Natural killer cell treated with Interleukin-12 subunit alpha and Interleukin-12 subunit beta and Interleukin-15 and Interleukin-18, amount 100 ng/mL, for 72 hours (primary cell): ENCODE data around the gene MON1B. TPM values are rescaled to one million over a fixed set of nuclear protein-coding genes. Genes with fewer than 3 reads are reported as not detected.
A peak's percentile ranks its signal among the peaks of the same experiment; 100 is the strongest.
"Not testable (repeated sequence)": the region's sequence is repeated elsewhere in the genome, so short reads cannot be mapped to it uniquely, and the experiment has no call there.

Experiments used
- ATAC-seq, 2 donors: fragments of 150-1000 bp; cut with Tn5 transposase in 1 of 2; sonication (Bioruptor Pico), chemical (Tn5 transposase) in 1 of 2; 2 replicates each; pipeline ENCODE4 v1.10.0; 2021
- DNase-seq: peaks from one replicate; pipeline ENCODE4 v3.0.0; 2022; ENCODE audit warnings: low spot score
- H3K27ac Mint-ChIP-seq, 2 donors: 1 replicate in 1 of 2; 2 replicates in 1 of 2; pipeline ENCODE4 v1.8.0; 2022; ENCODE audit warnings: mixed read lengths in 2 of 2, mild to moderate bottlenecking in 1 of 2, moderate library complexity in 1 of 2
- H3K27me3 Mint-ChIP-seq, 2 donors: 1 replicate in 1 of 2; 2 replicates in 1 of 2; pipeline ENCODE4 v1.8.0; 2022; ENCODE audit warnings: mixed read lengths in 2 of 2
- H3K36me3 Mint-ChIP-seq: one replicate; pipeline ENCODE4 v1.8.0; 2022; ENCODE audit warnings: mixed read lengths
- H3K4me1 Mint-ChIP-seq, 2 donors: 1 replicate in 1 of 2; 2 replicates in 1 of 2; pipeline ENCODE4 v1.8.0; 2022; ENCODE audit warnings: low read depth in 2 of 2, mixed read lengths in 2 of 2, mild to moderate bottlenecking in 1 of 2
- H3K4me3 Mint-ChIP-seq: one replicate; pipeline ENCODE4 v1.8.0; 2022; ENCODE audit warnings: mixed read lengths
- H3K9me3 Mint-ChIP-seq: 2 replicates; pipeline ENCODE4 v1.8.0; 2022; ENCODE audit warnings: mixed read lengths
- total RNA-seq, 2 donors: library from RNA; stranded (reverse); gene quantifications; one replicate each; pipeline ENCODE4 v1.2.3, GENCODE V29; 2022

MON1B gene
- total RNA-seq, 2 donors from 2014 or later: 87.7 to 108 TPM

DNA sequence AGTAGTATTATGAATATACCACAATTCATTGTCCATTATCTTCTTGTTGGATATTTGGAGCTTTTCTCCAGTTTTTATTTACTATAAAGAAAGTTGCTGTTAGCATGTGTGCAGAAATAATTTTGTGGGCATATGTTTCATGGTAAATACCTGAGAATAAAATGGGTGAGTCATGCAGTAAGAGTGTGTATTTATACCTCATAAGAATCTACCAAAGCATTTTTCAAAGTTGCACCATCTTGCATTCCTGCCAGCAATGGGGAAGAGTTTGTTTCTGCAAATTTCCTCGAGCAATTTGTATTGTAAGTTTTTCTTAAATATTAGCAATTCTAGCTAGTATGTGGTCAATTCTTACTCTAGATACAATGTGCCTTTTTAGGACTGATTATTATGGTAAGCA is 7.9 kb upstream of the MON1B start:
- H3K4me3 Mint-ChIP-seq: no peak overlapping the region
- peaks cover 21 to 25% of the 10 kb centered on the region in 2 donors for H3K27me3 Mint-ChIP-seq
- no peak overlapping the region for H3K27ac Mint-ChIP-seq
- no peaks in the 10 kb centered on the region for H3K9me3 Mint-ChIP-seq
- no peaks in the 10 kb centered on the region for H3K36me3 Mint-ChIP-seq
- DNase-seq (no peak), ATAC-seq (no peak)
- no peaks in the 10 kb centered on the region for H3K4me1 Mint-ChIP-seq

DNA sequence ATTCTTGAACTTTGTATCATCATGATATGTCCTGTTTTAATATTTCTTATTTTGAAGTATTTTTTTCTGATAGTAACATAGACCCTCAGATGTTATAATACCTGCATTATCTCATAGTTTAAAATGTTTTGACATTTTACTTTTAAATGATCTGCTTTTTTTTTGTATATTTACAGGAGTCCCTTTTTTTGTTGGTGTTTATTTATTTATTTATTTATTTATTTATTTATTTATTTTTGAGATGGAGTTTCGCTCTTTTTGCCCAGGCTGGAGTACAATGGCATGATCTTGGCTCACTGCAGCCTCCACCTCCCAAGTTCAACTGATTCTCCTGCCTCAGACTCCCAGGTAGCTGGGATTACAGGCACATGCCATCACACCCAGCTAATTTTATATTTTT is 4.7 kb upstream of the MON1B start:
- H3K27me3 Mint-ChIP-seq: peaks cover 9 to 17% of the 10 kb centered on the region in 2 donors
- not testable (repeated sequence) for H3K36me3 Mint-ChIP-seq, H3K27ac Mint-ChIP-seq, DNase-seq, H3K9me3 Mint-ChIP-seq, ATAC-seq, H3K4me3 Mint-ChIP-seq
- H3K4me1 Mint-ChIP-seq: peaks cover 9 to 15% of the 10 kb centered on the region in 2 donors

DNA sequence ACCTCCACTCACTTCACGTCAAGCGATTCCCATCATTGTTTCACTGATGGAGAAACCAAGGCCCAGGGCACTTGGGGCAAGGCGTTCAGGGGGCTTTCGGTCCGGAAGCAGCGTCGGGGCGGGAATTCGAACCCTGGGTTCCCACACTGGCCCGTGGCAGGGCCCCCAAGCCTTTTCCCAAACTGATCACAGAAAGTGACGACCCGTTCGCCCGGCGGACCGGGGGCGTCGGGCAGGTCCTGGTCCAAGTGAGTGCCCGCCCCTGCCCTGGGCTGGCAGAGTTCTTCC is 856 bp upstream of the MON1B start:
- peaks cover 36 to 45% of the 10 kb centered on the region in 2 donors for H3K4me1 Mint-ChIP-seq

DNA sequence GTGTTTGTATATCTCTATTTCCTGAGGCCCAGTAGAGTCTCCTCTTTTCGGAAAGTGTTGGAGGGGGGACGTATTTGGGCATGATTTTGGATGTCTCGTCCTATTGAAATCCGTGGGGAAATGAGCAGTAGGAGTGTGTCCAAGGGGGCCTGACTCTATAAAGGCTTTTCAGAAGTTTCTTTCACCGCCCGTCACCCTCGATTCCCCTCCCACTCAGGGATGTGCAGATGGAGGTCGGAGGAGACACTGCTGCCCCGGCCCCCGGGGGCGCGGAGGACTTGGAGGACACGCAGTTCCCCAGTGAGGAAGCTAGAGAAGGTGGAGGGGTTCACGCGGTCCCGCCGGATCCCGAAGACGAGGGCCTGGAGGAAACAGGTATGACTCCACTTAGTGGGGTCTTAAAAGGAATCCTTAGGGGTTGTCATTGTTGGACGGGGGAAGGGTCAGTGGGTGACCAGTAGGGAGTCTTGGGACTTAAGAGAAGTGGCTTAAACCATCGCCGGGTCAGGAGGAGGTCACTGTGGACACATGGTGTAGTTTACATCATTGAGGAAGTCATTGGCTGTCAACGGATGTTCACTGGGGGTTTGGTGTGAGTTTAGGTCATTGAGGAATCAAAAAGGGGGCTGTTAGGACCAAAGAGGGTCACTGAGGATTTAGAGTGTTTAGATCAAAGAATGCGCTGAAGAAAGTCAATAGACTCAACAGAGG is 424 bp downstream of the MON1B start:
- Mint-ChIP-seq H3K4me1 (peaks cover 36 to 50% of the 10 kb centered on the region in 2 donors), H3K36me3 (peaks cover 23% of the 10 kb centered on the region), H3K27me3 (peaks cover 4 to 8% of the 10 kb centered on the region in 2 donors), H3K9me3 (peaks cover 9% of the 10 kb centered on the region), H3K4me3 (peak overlapping the region; percentile 92), H3K27ac (peak overlapping the region; percentile 99)
- ATAC-seq (no peak), DNase-seq (no peak)

More for the DNA sequence above, 856 bp upstream of the MON1B start:
- ATAC-seq (no peak), DNase-seq (no peak)
- H3K36me3 Mint-ChIP-seq: peaks cover 23% of the 10 kb centered on the region
- H3K27me3 Mint-ChIP-seq: peaks cover 9 to 15% of the 10 kb centered on the region in 2 donors
- H3K9me3 Mint-ChIP-seq: peaks cover 9% of the 10 kb centered on the region
- peak overlapping the region; percentile 99 for H3K27ac Mint-ChIP-seq
- peak overlapping the region; percentile 92 for H3K4me3 Mint-ChIP-seq

DNA sequence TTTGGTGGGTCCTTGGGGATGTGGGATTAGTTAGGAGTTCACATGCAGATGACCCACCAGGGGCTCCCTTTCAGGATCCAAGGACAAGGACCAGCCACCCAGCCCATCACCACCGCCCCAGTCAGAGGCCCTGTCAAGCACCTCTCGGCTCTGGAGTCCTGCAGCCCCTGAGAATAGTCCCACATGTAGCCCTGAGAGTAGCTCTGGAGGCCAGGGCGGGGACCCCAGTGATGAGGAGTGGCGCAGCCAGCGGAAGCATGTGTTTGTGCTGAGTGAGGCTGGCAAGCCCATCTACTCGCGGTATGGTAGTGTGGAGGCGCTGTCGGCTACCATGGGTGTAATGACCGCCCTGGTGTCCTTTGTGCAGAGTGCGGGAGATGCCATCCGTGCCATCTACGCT is 2.4 kb downstream of the MON1B start:
- H3K36me3 Mint-ChIP-seq: peaks cover 33% of the 10 kb centered on the region

DNA sequence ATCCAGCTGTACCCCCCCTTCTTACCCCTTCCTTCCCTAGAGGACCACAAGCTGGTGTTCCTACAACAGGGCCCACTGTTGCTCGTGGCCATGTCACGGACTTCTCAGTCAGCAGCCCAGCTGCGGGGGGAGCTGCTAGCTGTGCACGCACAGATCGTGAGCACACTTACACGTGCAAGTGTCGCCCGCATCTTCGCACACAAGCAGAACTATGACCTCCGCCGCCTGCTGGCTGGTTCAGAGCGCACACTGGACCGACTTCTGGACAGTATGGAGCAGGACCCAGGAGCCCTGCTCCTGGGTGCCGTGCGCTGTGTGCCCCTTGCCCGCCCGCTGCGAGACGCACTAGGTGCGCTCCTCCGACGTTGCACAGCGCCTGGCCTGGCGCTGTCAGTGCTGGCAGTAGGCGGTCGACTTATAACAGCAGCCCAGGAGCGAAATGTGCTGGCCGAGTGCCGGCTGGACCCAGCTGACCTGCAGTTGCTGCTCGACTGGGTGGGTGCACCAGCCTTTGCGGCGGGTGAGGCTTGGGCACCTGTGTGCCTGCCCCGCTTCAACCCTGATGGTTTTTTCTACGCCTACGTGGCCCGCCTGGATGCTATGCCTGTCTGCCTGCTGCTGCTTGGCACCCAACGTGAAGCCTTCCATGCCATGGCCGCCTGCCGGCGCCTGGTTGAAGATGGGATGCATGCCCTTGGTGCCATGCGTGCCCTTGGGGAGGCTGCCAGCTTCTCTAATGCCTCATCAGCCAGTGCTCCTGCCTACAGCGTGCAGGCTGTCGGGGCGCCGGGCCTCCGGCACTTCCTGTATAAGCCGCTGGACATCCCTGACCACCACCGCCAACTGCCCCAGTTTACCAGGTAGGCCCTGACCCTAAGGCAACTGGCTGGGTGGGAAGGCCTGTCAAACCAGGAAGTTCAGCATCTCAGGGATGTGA is 3.6 kb downstream of the MON1B start:
- peaks cover 37% of the 10 kb centered on the region for H3K36me3 Mint-ChIP-seq
- peaks cover 31 to 48% of the 10 kb centered on the region in 2 donors for H3K4me1 Mint-ChIP-seq
- DNase-seq (no peak), ATAC-seq (no peak)
- peaks cover 9% of the 10 kb centered on the region for H3K9me3 Mint-ChIP-seq
- no peak overlapping the region for H3K4me3 Mint-ChIP-seq
- H3K27me3 Mint-ChIP-seq: no peaks in the 10 kb centered on the region
- H3K27ac Mint-ChIP-seq: no peak overlapping the region

More for the DNA sequence above, 2.4 kb downstream of the MON1B start:
- Mint-ChIP-seq H3K27me3 (no peaks in the 10 kb centered on the region), H3K4me3 (peak overlapping the region; percentile 92), H3K9me3 (peaks cover 9% of the 10 kb centered on the region), H3K27ac (peak overlapping the region; percentile 99), H3K4me1 (peaks cover 36 to 55% of the 10 kb centered on the region in 2 donors)
- DNase-seq (no peak), ATAC-seq (no peak)

DNA sequence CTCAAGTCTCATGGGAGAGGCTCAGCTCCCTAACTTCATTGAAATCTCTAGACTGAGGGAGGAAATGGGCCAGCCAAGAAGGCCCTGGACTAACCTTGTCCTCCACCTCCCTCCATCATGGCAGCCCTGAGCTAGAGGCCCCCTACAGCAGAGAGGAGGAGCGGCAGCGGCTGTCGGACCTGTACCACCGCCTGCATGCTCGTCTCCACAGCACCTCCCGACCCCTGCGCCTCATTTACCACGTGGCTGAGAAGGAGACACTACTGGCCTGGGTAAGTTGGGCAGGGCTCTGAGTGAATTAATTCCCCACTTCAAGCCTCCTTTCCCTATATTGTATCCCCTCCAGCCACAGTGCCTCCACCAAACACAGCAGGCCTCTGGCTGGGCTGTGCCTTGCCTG is 4.4 kb downstream of the MON1B start:
- H3K27ac Mint-ChIP-seq: no peak overlapping the region
- ATAC-seq: no peak

DNA sequence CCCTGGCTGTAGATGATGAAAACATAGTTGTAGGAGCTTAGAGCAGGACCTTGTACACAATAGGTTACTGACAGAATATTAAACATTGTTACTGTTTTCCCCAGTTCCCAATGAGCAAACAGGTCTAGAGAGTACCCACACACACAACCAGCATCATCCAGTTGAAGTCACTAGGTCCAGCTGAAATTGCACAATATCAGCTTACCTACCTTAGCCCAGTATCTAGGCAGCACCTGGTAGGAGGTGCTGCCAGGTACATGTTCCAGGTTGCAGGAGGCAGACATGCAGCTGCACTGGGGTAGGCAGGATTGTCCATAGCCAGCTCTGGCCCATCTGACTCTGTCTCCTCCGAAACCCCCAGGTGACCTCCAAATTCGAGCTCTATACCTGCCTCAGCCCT is 6.8 kb downstream of the MON1B start:
- H3K9me3 Mint-ChIP-seq: peaks cover under 1% of the 10 kb centered on the region
- no peaks in the 10 kb centered on the region for H3K27me3 Mint-ChIP-seq
- H3K36me3 Mint-ChIP-seq: peaks cover 25% of the 10 kb centered on the region
- H3K4me1 Mint-ChIP-seq: peaks cover 17 to 27% of the 10 kb centered on the region in 2 donors
- ATAC-seq (no peak), DNase-seq (no peak)
- H3K27ac Mint-ChIP-seq: no peak overlapping the region
- no peak overlapping the region for H3K4me3 Mint-ChIP-seq

More for the DNA sequence above, 4.4 kb downstream of the MON1B start:
- Mint-ChIP-seq H3K4me1 (peaks cover 31 to 48% of the 10 kb centered on the region in 2 donors), H3K27me3 (no peaks in the 10 kb centered on the region), H3K4me3 (no peak overlapping the region), H3K9me3 (peaks cover 9% of the 10 kb centered on the region), H3K36me3 (peaks cover 37% of the 10 kb centered on the region)
- no peak for DNase-seq

DNA sequence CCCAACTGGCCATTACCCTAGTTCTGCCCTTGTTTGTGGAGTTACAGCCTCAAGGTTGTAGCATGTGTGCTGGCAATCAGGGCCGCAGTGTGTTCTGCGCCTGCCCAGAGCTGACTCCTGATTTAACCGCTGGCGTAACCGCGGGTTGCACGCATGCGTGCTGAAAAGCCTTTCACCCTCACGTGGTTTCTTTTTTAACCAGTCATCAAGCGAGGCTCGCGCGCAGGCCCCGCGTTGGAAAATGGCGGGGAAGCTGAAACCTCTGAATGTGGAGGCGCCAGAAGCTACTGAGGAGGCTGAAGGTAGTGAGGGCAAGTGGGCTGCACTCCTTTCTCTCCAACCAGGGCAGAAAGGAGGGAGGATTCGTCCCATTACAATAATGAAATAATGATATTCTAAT is 8.2 kb downstream of the MON1B start, which contains the start of gene SYCE1L:
TSS of gene SYCE1L (plus strand) at position 198 of the 400 bp plus-strand sequence. CDS start at position 242, 44 bp downstream.
- Mint-ChIP-seq H3K9me3 (no peaks in the 10 kb centered on the region), H3K4me1 (peaks cover 4 to 14% of the 10 kb centered on the region in 2 donors), H3K36me3 (peaks cover 20% of the 10 kb centered on the region), H3K27me3 (no peaks in the 10 kb centered on the region), H3K4me3 (no peak within 1 kb of the TSS), H3K27ac (no peak within 1 kb of the TSS)
- DNase-seq (no peak), ATAC-seq (no peak)

DNA sequence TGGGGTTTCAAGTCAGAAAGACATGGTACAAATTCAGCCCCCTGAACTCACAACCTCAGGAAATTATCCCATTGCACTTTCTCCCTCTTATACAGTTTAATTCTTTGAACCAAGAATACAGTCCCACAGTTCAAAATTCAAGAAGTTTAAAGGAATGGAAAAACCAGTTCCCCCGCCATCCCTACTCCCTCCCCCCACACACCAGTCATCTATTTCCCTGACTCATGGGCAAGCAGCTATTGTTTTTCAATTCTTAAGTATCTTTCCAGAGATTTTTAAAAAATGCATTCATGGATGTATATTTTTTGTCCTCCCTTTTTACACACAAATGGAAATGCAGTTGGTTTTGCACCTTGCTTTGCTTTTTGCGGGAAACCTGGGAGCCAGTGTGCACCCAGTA is 15.5 kb downstream of the MON1B start:
- no peaks in the 10 kb centered on the region for H3K9me3 Mint-ChIP-seq

DNA sequence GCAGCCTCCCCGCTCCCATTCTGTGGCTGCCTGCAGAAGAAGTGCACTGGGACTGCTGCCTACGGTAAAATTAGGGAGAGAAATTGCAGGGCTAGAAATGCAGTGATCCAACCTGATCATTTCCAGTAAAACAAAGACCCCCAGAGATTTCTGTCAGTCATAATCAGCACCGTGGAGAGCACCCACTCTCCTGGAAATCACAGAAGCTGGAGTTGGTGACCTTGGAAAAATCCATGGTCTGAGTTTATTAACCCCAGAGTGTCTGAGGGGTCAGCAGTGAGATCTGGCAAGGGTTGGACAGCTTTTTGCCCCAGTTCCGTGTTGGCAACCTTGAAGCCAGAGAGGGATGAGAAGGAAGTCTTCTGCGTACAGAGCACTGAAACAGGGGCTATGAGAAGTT is 16.0 kb downstream of the MON1B start:
- ATAC-seq: no peak
- Mint-ChIP-seq H3K36me3 (no peaks in the 10 kb centered on the region), H3K9me3 (no peaks in the 10 kb centered on the region), H3K27ac (no peak overlapping the region), H3K27me3 (no peaks in the 10 kb centered on the region), H3K4me3 (no peak overlapping the region), H3K4me1 (peaks cover 0 to 6% of the 10 kb centered on the region in 2 donors)
- DNase-seq: no peak

More for the DNA sequence above, 15.5 kb downstream of the MON1B start:
- no peak for DNase-seq
- H3K4me3 Mint-ChIP-seq: no peak overlapping the region
- H3K27me3 Mint-ChIP-seq: no peaks in the 10 kb centered on the region
- H3K4me1 Mint-ChIP-seq: peaks cover 0 to 2% of the 10 kb centered on the region in 2 donors
- no peak for ATAC-seq
- no peaks in the 10 kb centered on the region for H3K36me3 Mint-ChIP-seq
- H3K27ac Mint-ChIP-seq: no peak overlapping the region

DNA sequence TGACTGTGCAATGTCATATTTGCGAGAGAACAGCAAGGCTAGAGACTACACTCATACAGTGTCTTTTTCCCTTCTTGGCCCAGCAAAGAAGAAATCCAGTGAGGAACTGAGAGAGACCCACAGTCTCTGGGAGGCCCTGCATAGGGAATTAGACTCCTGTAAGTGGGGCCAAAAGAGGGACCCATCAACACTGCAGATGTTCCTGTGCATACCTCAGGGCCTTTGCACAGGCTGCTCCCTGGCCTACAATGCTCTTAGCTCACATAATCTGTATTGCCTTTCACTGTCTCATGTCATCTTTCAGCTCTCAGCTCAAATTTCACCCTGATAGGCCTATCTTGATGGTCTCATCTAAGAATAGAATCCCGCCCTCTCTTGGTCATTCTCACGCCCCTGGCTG is 17.4 kb downstream of the MON1B start:
- H3K4me3 Mint-ChIP-seq: no peak overlapping the region
- DNase-seq: no peak
- no peaks in the 10 kb centered on the region for H3K27me3 Mint-ChIP-seq
- no peaks in the 10 kb centered on the region for H3K9me3 Mint-ChIP-seq
- H3K36me3 Mint-ChIP-seq: no peaks in the 10 kb centered on the region
- H3K4me1 Mint-ChIP-seq: peaks cover 3 to 8% of the 10 kb centered on the region in 2 donors
- ATAC-seq: no peak
- H3K27ac Mint-ChIP-seq: no peak overlapping the region

DNA sequence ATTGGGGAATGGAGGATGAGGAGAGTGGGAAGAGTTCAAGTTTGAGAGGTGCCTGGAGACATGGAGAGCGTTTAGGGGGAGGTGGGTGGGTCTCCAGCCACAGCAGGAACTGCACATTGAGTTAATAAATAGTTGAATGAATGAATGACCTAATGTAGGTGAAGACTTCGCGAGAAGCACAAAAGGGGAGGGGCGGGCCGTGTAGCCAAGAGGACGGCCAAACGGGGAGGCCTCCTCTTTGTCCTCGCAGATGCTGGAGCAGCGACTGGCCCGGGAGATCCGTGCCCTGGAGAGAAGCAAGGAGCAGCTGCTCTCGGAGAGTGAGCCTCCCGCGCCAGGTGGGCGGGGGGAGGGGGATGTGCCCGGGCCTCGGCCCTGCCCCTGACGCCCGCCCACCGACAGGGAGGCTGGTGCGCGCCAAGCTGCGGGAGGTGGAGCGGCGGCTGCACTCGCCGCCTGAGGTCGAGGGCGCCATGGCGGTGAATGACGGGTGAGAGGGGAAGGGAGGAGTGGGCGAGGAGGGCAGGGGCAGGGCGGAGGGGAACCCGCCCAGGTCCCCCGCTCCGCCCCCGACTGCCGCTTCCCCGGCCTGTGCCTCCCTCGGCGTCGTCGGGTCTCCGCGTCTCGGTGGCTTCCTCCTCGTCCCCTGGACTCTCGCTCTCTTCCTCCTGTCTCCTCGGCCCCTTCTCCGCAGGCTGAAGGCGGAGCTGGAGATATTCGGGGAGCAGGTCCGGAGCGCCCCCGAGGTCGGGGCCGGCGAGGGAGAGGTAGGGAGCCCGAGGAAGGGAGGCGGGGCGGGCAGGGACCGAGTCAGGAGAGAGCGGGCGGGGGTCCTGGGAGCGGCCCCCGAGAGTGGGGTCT is 21.1 kb downstream of the MON1B start:
- no peaks in the 10 kb centered on the region for H3K27me3 Mint-ChIP-seq
- H3K4me3 Mint-ChIP-seq: peak overlapping the region; percentile 91
- peaks cover 9 to 12% of the 10 kb centered on the region in 2 donors for H3K4me1 Mint-ChIP-seq
- ATAC-seq (peak; percentile 83 to 84), DNase-seq (peak; percentile 76)
- no peaks in the 10 kb centered on the region for H3K9me3 Mint-ChIP-seq
- H3K27ac Mint-ChIP-seq: peak overlapping the region; percentile 55 to 63
- no peaks in the 10 kb centered on the region for H3K36me3 Mint-ChIP-seq
